Panc1 (cell line): ENCODE data around the gene LRMDA.

Experiments used
- POLR2AphosphoS5 ChIP-seq: IDR thresholded peaks from 2 replicates; pipeline ENCODE4 v1.6.1; 2012; ENCODE audit warnings: mild to moderate bottlenecking, low read depth, low read length, moderate library complexity
- SIN3A ChIP-seq: IDR thresholded peaks from 2 replicates; pipeline ENCODE4 v1.6.1; 2012; ENCODE audit warnings: low read depth, mild to moderate bottlenecking, low read length, moderate library complexity, borderline replicate concordance; ENCODE audit not compliant: insufficient read depth
- TCF7L2 ChIP-seq: IDR thresholded peaks from 2 replicates; pipeline ENCODE4 v1.6.1; 2011; ENCODE audit warnings: mild to moderate bottlenecking, low read depth, low read length, inconsistent platforms
- TF ChIP-seq, protein P1 (sequence below): fragments of 450-650 bp; IDR thresholded peaks from 2 replicates; pipeline ENCODE4 v1.5.1; 2017; ENCODE audit warnings: mild to moderate bottlenecking

DNA sequence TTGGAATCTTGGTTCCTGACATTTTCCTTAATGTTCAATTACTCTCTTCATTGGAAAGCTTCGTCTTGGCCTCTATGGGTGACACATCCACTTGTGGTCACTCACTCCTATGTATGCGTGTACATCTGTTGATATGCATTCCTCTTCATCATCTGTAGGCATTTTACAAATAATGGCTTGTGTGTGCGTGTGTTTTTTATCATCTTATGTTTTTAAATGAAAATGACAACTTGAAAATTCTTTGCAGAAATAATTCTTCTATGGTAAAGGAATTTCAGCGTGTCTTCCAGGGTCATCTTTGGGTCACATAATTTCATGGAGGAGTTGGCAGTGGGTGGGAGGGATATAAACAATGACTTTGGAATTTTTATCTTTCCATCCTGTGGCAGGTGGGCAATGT lies 925.1 kb downstream of the LRMDA start:
- TF ChIP-seq, protein P1, sequence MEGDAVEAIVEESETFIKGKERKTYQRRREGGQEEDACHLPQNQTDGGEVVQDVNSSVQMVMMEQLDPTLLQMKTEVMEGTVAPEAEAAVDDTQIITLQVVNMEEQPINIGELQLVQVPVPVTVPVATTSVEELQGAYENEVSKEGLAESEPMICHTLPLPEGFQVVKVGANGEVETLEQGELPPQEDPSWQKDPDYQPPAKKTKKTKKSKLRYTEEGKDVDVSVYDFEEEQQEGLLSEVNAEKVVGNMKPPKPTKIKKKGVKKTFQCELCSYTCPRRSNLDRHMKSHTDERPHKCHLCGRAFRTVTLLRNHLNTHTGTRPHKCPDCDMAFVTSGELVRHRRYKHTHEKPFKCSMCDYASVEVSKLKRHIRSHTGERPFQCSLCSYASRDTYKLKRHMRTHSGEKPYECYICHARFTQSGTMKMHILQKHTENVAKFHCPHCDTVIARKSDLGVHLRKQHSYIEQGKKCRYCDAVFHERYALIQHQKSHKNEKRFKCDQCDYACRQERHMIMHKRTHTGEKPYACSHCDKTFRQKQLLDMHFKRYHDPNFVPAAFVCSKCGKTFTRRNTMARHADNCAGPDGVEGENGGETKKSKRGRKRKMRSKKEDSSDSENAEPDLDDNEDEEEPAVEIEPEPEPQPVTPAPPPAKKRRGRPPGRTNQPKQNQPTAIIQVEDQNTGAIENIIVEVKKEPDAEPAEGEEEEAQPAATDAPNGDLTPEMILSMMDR: no peak
- TF ChIP-seq POLR2AphosphoS5 (no peak), SIN3A (no peak), TCF7L2 (no peak)
